Measurements from ENCODE around the gene ARHGAP6. TPM values are rescaled to one million over a fixed set of nuclear protein-coding genes. Genes with fewer than 3 reads are reported as not detected.

ARHGAP6 gene
- total RNA-seq, 1 experiment from 2014 or later = 0.07 TPM

DNA sequence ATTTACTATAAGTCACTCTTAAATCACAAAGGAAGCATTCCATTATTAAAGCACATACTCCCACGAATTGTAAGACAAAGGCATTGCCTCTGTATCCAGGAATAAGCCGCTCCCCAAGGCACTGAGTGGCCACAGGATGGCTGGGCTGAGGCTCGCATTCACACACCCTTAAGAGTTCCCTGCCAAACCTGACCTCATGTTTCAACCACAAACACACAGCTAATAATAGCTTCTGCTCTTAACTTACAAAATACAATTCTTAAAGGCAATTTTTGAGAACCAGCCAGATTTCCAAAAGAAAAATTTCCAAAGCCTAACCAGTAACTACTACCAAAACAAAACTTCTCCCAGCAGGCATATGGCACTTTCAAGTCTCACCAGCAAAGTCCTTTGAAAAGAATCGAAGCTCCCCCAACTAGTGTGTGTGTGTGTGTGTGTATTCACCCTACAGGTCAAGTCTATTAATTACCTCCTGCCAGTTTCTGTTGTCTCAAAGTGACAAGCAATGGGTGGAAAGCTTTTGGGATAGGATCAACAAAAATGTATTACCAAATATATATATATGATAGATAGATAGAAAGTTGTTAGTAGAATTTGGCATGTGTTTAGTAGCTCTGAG is 36.0 kb downstream of the ARHGAP6 start:
- Histone ChIP-seq H4K5ac (ENCODE audit: insufficient read length, low read depth, low read length) (no peak overlapping the region), H3K23ac (ENCODE audit: insufficient read length, low read depth, low read length) (no peak overlapping the region), H2BK15ac (ENCODE audit: low read depth, low read length) (no peak overlapping the region), H2AK5ac (ENCODE audit: insufficient read length, low read length) (no peak overlapping the region), H2BK20ac (ENCODE audit: low read depth, low read length, poor library complexity, severe bottlenecking) (no peak overlapping the region), H3K79me1 (ENCODE audit: insufficient read depth, low read depth, low read length, poor library complexity, severe bottlenecking) (no peaks in the 10 kb centered on the region), H3K56ac (ENCODE audit: insufficient read length, low read depth, low read length) (no peak overlapping the region), H3K18ac (ENCODE audit: insufficient read length, low read depth, low read length) (no peak overlapping the region), H2BK5ac (ENCODE audit: insufficient read length, low read length) (no peak overlapping the region), H3K27me3 (ENCODE audit: insufficient read depth, low read length) (no peaks in the 10 kb centered on the region), H2BK12ac (ENCODE audit: insufficient read length, low read depth, low read length) (no peak overlapping the region), H2BK120ac (ENCODE audit: low read depth, low read length, poor library complexity, severe bottlenecking) (no peak overlapping the region), H3K14ac (ENCODE audit: insufficient read depth, low read length) (no peak overlapping the region), H3K9me3 (ENCODE audit: control insufficient read depth, low read depth, low read length) (no peaks in the 10 kb centered on the region), H3K27ac (ENCODE audit: insufficient read length, low read depth, low read length) (no peak overlapping the region), H3K4me2 (ENCODE audit: insufficient read depth, insufficient read length, low read length) (no peak overlapping the region), H3K4me1 (ENCODE audit: insufficient read depth, low read length) (no peaks in the 10 kb centered on the region), H3T11ph (ENCODE audit: low read length) (no peak overlapping the region), H3K79me2 (ENCODE audit: insufficient read depth, low read length) (no peaks in the 10 kb centered on the region), H3K9ac (ENCODE audit: extremely low read depth, insufficient read length, low read length) (no peak overlapping the region), H4K91ac (ENCODE audit: insufficient read length, low read depth, low read length) (no peak overlapping the region), H4K20me1 (ENCODE audit: control insufficient read depth, insufficient read depth, insufficient read length) (no peaks in the 10 kb centered on the region), H3K23me2 (ENCODE audit: insufficient read length, low read depth, low read length, poor library complexity, severe bottlenecking) (no peaks in the 10 kb centered on the region), H2AFZ (ENCODE audit: low read length) (no peak overlapping the region), H3K4ac (ENCODE audit: low read depth, low read length) (no peak overlapping the region), H4K8ac (replicated peaks; ENCODE audit: insufficient read length, low read depth, low read length) (no peak overlapping the region)
- TF ChIP-seq, protein P1, sequence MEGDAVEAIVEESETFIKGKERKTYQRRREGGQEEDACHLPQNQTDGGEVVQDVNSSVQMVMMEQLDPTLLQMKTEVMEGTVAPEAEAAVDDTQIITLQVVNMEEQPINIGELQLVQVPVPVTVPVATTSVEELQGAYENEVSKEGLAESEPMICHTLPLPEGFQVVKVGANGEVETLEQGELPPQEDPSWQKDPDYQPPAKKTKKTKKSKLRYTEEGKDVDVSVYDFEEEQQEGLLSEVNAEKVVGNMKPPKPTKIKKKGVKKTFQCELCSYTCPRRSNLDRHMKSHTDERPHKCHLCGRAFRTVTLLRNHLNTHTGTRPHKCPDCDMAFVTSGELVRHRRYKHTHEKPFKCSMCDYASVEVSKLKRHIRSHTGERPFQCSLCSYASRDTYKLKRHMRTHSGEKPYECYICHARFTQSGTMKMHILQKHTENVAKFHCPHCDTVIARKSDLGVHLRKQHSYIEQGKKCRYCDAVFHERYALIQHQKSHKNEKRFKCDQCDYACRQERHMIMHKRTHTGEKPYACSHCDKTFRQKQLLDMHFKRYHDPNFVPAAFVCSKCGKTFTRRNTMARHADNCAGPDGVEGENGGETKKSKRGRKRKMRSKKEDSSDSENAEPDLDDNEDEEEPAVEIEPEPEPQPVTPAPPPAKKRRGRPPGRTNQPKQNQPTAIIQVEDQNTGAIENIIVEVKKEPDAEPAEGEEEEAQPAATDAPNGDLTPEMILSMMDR (conservative IDR thresholded peaks at IDR 0.05) = no peak
- Mint-ChIP-seq H3K36me3 (ENCODE audit: insufficient read depth in 1 of 3, low read depth in 3 of 3) (peaks cover 0 to 2% (median 0%) of the 10 kb centered on the region in 3 experiments; a peak in 2 of 7 replicates), H3K4me1 (peaks cover 3% of the 10 kb centered on the region in 2 experiments; a peak in 3 of 4 replicates), H3K27ac (no peak overlapping the region), H3K27me3 (ENCODE audit: low read depth) (peaks cover 5% of the 10 kb centered on the region; the same call in 1 of the 2 replicates), H3K9me3 (peaks cover 51 to 55% of the 10 kb centered on the region in 2 experiments), H3K4me3 (no peak overlapping the region)
- DNase-seq = no peak
- no CpG with 5 or more reads among the region's 4 CpGs for WGBS (ENCODE audit: extremely low coverage, insufficient read length, low lambda C conversion rate)

All from H9 (cell line).